CD4-positive, alpha-beta T cell (primary cell): ENCODE results near the gene ZSCAN18. TPM values are rescaled to one million over a fixed set of nuclear protein-coding genes. Genes with fewer than 3 reads are reported as not detected.

Source experiments
- ATAC-seq: fragments of 200-7000 bp; cut with Tn5 transposase; one replicate; pipeline ENCODE4 v1.10.0; 2022; ENCODE audit warnings: mild to moderate bottlenecking; ENCODE audit not compliant: poor library complexity
- CTCF ChIA-PET: fragments of 350-600 bp; sonication (Branson Sonifier 250); formaldehyde crosslinking; loops from one replicate; lab custom pipeline; 2021; ENCODE audit warnings: antibody characterized with exemption, inconsistent platforms; lab: Charles Lee
- POLR2A ChIA-PET: fragments of 350-600 bp; sonication (Branson Sonifier 250); formaldehyde crosslinking; loops from one replicate; lab custom pipeline; 2021; ENCODE audit warnings: antibody characterized with exemption, inconsistent platforms; lab: Charles Lee
- DNase-seq, 14 experiments: peaks; one replicate each; pipeline ENCODE4 v3.0.0-alpha.2; 2013 to 2020; ENCODE audit warnings: mixed read lengths in 2 of 14
- H3K27ac ChIP-seq, 2 donors: one replicate each; pipeline versions ENCODE4 v1.5.1 to v1.7.0; 2013; ENCODE audit warnings: low read length in 2 of 2, low read depth in 1 of 2, mild to moderate bottlenecking in 1 of 2
- H3K27me3 ChIP-seq, 2 experiments: 1 replicate in 1 of 2; 2 replicates in 1 of 2; pipeline versions ENCODE4 v1.6.1 to v1.7.0; 2013; ENCODE audit warnings: low read length in 2 of 2, control low read depth in 1 of 2, mild to moderate bottlenecking in 1 of 2, moderate library complexity in 1 of 2; ENCODE audit not compliant: insufficient read depth in 2 of 2, control insufficient read depth in 1 of 2
- H3K36me3 ChIP-seq: one replicate; pipeline ENCODE4 v1.6.1; 2013; ENCODE audit warnings: low read length, control low read depth; ENCODE audit not compliant: insufficient read depth
- H3K4me1 ChIP-seq: one replicate; pipeline ENCODE4 v1.6.1; 2013; ENCODE audit warnings: low read length, control low read depth; ENCODE audit not compliant: insufficient read depth
- H3K4me3 ChIP-seq: one replicate; pipeline ENCODE4 v1.5.1; 2013; ENCODE audit warnings: mild to moderate bottlenecking, low read length, moderate library complexity
- H3K9me3 ChIP-seq, 2 experiments: 1 replicate in 1 of 2; 2 replicates in 1 of 2; pipeline versions ENCODE4 v1.6.1 to v1.7.0; 2013; ENCODE audit warnings: low read length in 2 of 2, mild to moderate bottlenecking in 2 of 2, control low read depth in 1 of 2, moderate library complexity in 1 of 2; ENCODE audit not compliant: control insufficient read depth in 1 of 2, insufficient read depth in 1 of 2
- H3K27ac Mint-ChIP-seq: one replicate; pipeline ENCODE4 v1.8.0; 2020; ENCODE audit warnings: mixed read lengths
- H3K27me3 Mint-ChIP-seq: one replicate; pipeline ENCODE4 v1.8.0; 2021; ENCODE audit warnings: mixed read lengths
- H3K36me3 Mint-ChIP-seq: one replicate; pipeline ENCODE4 v1.8.0; 2021; ENCODE audit warnings: low read depth, mixed read lengths
- H3K4me1 Mint-ChIP-seq: one replicate; pipeline ENCODE4 v1.8.0; 2021; ENCODE audit warnings: low read depth, mixed read lengths
- H3K4me3 Mint-ChIP-seq: one replicate; pipeline ENCODE4 v1.8.0; 2020; ENCODE audit warnings: mild to moderate bottlenecking, mixed read lengths
- H3K9me3 Mint-ChIP-seq: one replicate; pipeline ENCODE4 v1.8.0; 2020; ENCODE audit warnings: mixed read lengths
- CTCF ChIP-seq: fragments of 200-600 bp; IDR thresholded peaks from one replicate; pipeline ENCODE4 v1.8.0; 2022; ENCODE audit warnings: antibody characterized with exemption, mild to moderate bottlenecking
- intact Hi-C, 2 experiments: fragments of 100-400 bp; cut with DNase I in 1 of 2; cut with micrococcal nuclease in 1 of 2; formaldehyde crosslinking; loops; one replicate each; pipeline versions ENCODE4 v1.15.1 to v1.9.0; 2023 to 2025; cut with DNase I, micrococcal nuclease
- total RNA-seq, 174 experiments: library from RNA in 2 of 174; stranded (reverse) in 2 of 174; gene quantifications; one replicate each; pipeline ENCODE4 v1.2.3 and lab custom pipeline; 2021 to 2026

The ZSCAN18 gene
- total RNA-seq, 2 experiments from 2014 or later, result 57.1 to 58.8 TPM

DNA sequence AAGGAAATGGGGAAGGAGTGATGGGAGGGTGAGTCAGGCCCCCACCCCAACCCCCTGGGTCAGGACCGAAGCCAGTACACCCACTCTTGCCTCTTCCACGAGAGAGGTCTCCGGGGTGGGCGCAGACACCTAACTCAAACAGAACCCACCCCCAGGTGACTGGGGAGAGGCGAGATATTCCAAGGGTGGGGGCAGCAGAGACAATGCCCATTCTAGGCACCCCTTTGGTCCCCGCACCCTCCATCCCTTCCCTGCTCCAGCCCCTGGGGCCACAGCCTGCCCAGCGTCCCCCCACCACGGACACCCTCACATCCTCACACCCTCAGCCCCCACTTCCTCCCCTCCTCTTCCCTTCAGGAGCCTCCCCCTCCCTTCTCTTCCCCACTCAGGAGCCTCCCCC lies 682 bp downstream of the ZSCAN18 start:
- no peak for TF ChIP-seq CTCF
- DNase-seq (peak in 1 of 14 experiments; percentile 12), ATAC-seq (no peak)
- Mint-ChIP-seq H3K27ac (peak overlapping the region; percentile 97), H3K27me3 (no peaks in the 10 kb centered on the region), H3K4me1 (peaks cover 13% of the 10 kb centered on the region), H3K36me3 (peaks cover 65% of the 10 kb centered on the region), H3K4me3 (peak overlapping the region; percentile 78), H3K9me3 (peaks cover 10% of the 10 kb centered on the region)
- POLR2A ChIA-PET, result interaction anchor here (1.0 to 1.9 kb wide), 6 partner anchors 26 to 415 kb away, joined by 3 to 7 read pairs (median 3); partner anchors contain the start of genes ZNF274, ZNF551 and ZNF606
- H3K36me3 ChIP-seq, result no peaks in the 10 kb centered on the region
- no peaks in the 10 kb centered on the region for H3K27me3 ChIP-seq
- CTCF ChIA-PET, result no interaction called here
- intact Hi-C loops, result loop anchor here (5.0 kb wide), 2 partner anchors 85 to 95 kb away; partner anchors contain the start of genes ZNF274 (in 1 of the 2) and ZNF606 (in 1 of the 2)
- peaks cover 22% of the 10 kb centered on the region for H3K4me1 ChIP-seq
- H3K27ac ChIP-seq, result peak overlapping the region in 1 of 2 donors; percentile 96
- H3K9me3 ChIP-seq, result peaks cover 56 to 88% of the 10 kb centered on the region in 2 experiments
- H3K4me3 ChIP-seq, result peak overlapping the region; percentile 95

GRCh38 chr19:58096884-58097283 lies 1.1 kb downstream of the ZSCAN18 start:
- no peak for TF ChIP-seq CTCF
- H3K9me3 ChIP-seq, result peaks cover 55 to 88% of the 10 kb centered on the region in 2 experiments
- no peaks in the 10 kb centered on the region for H3K27me3 Mint-ChIP-seq
- H3K4me1 Mint-ChIP-seq, result peaks cover 13% of the 10 kb centered on the region
- peak overlapping the region; percentile 97 for H3K27ac Mint-ChIP-seq
- H3K4me1 ChIP-seq, result peaks cover 22% of the 10 kb centered on the region
- CTCF ChIA-PET, result no interaction called here
- peak in 1 of 14 experiments; percentile 20 for DNase-seq
- no peak for ATAC-seq
- no peak overlapping the region for H3K27ac ChIP-seq
- H3K4me3 Mint-ChIP-seq, result peak overlapping the region; percentile 78
- H3K36me3 Mint-ChIP-seq, result peaks cover 67% of the 10 kb centered on the region
- no peaks in the 10 kb centered on the region for H3K27me3 ChIP-seq
- H3K9me3 Mint-ChIP-seq, result peaks cover 11% of the 10 kb centered on the region
- no peak overlapping the region for H3K4me3 ChIP-seq
- POLR2A ChIA-PET, result no interaction called here
- no peaks in the 10 kb centered on the region for H3K36me3 ChIP-seq
- intact Hi-C loops, result loop anchor here (5.0 kb wide), 2 partner anchors 85 to 95 kb away; partner anchors contain the start of genes ZNF274 (in 1 of the 2) and ZNF606 (in 1 of the 2)

GRCh38 chr19:58095328-58095727 lies 2.7 kb downstream of the ZSCAN18 start:
- ATAC-seq (no peak), DNase-seq (peak in 1 of 14 experiments; percentile 12)
- Histone ChIP-seq H3K4me1 (peaks cover 22% of the 10 kb centered on the region), H3K36me3 (no peaks in the 10 kb centered on the region), H3K27me3 (no peaks in the 10 kb centered on the region), H3K4me3 (no peak overlapping the region), H3K9me3 (peaks cover 49 to 88% of the 10 kb centered on the region in 2 experiments), H3K27ac (no peak overlapping the region)
- H3K27ac Mint-ChIP-seq, result no peak overlapping the region
- POLR2A ChIA-PET, result interaction anchor here (0.9 kb wide), 1 partner anchor 93 kb away, joined by 3 read pairs; the partner anchor contains the start of gene ZNF606
- H3K4me3 Mint-ChIP-seq, result no peak overlapping the region
- intact Hi-C loops, result loop anchor here (5.0 kb wide), 2 partner anchors 87 to 93 kb away; partner anchors contain the start of genes ZNF274 (in 1 of the 2) and ZNF606 (in 1 of the 2)
- peaks cover 76% of the 10 kb centered on the region for H3K36me3 Mint-ChIP-seq
- CTCF ChIA-PET, result no interaction called here
- no peaks in the 10 kb centered on the region for H3K27me3 Mint-ChIP-seq
- no peak for TF ChIP-seq CTCF
- H3K9me3 Mint-ChIP-seq, result peaks cover 13% of the 10 kb centered on the region
- H3K4me1 Mint-ChIP-seq, result peaks cover 13% of the 10 kb centered on the region
